ENCODE data around the gene VPS16.

VPS16 gene

GRCh38 chr20:2903686-2904085 is 63.1 kb downstream of the VPS16 start:
- no peak for DNase-seq

- no peak for DNase-seq
Measured at GRCh38 chr20:2907519-2907918, 67.0 kb downstream of the VPS16 start.

- DNase-seq: no peak
Measured at GRCh38 chr20:2909953-2910352, 69.4 kb downstream of the VPS16 start.

DNA sequence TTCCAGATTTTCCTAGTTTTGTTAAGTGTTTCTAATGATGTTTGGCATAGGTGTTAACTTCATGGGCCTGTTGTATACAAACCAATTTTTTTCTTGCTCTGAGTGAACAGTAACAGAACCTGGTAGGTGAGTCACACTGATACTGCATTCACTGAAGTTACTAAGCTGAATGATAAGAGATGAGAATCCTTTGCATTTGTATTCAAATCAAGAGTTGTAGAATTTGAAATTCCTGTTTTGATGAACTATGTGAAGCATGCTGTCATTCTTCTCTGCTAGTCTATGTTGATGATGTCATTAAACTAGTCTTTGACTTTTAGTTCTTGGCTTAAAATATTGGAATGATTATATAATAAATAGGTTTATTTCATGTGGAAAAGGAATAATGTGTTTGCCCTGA is 70.7 kb downstream of the VPS16 start:
- DNase-seq: no peak

GRCh38 chr20:2914160-2914559 is 73.6 kb downstream of the VPS16 start:
- DNase-seq: peak; percentile 34

Data from midbrain (tissue), 1 donor.